GM20431 (cell line): ENCODE measurements around the gene ST7.
"Not testable (repeated sequence)": the region's sequence is repeated elsewhere in the genome, so short reads cannot be mapped to it uniquely, and the experiment has no call there.

Source experiments
- in situ Hi-C: fragments of 300-500 bp; cut with MseI, MboI; formaldehyde crosslinking; loops from one replicate; pipeline ENCODE4 v1.15.0; 2020; ENCODE audit warnings: low sequenced_read_pairs; ENCODE audit not compliant: unreplicated experiment

Gene ST7

DNA sequence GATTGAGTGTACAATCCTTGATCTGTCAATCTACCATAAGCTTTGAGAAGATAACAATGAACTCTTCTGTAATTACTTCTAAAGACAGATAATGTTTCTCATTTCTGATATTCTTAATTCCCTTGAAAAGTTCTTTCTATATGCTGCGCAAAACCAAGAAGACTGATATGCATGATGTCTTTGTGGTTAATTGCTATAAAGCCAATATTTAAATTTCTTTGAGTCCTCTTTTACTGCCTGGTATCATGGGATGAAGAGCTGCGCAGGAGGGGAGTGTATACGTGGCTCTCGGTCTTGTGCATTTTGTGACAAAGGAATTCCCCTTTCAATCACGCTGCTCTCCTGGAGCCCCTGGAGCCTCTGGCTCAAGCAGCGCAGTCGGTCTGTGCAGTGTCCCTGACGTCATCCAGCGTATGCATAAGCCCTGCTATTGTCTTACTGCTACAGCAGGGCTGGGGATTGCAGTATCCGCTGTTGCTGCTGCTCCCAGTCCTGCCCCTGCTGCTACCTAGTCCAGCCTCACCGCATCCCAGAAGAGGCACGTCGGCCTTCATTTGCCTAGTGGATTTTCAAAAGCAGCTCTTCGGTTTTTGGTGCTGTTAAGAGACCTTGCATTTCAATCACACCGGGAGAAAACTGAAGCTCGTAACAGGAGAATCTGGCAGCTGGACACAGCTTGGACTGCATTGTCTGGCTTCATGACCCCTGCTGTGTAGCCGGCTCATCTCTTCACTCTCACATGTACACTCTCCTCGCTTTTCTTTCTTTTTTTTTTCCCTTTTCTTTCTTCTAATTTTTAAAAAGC, 66.7 kb downstream of the ST7 start:
- in situ Hi-C loops: no loop called here

- in situ Hi-C loops: no loop called here
Measured at GRCh38 chr7:117020591-117020973, 67.3 kb downstream of the ST7 start.

- in situ Hi-C loops: no loop called here
Measured at GRCh38 chr7:117021366-117021765, 68.1 kb downstream of the ST7 start.

- in situ Hi-C loops: no loop called here
Measured at GRCh38 chr7:117021986-117022385, 68.7 kb downstream of the ST7 start.

DNA sequence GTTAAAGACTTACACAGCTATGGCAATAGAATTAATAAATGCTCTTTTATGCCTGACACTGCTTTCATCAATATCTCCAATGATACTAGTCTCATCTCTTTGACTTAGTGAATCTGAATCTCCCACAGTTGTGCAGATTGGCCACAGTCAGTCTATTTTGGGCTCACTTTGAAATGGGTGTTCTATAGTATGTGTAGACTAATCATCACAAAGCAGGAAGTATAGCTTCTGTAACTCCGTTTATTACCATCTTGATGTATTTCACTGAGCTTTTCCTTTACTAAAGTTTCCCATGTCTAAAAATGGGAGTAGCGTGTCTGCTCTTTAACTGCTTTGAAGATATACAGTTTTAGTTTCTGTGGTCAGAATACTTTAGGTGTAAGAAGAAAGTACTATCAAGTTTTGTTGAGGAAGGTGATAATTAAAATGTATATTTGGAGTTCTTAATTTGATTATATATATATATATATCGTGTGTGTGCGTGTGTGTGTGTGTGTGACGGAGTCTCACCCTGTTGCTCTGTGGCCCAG, 70.1 kb downstream of the ST7 start:
- in situ Hi-C loops: no loop called here

- in situ Hi-C loops: no loop called here
Measured at GRCh38 chr7:117024811-117025210, 71.5 kb downstream of the ST7 start.

GRCh38 chr7:117025891-117026290, 72.6 kb downstream of the ST7 start:
- in situ Hi-C loops: no loop called here

DNA sequence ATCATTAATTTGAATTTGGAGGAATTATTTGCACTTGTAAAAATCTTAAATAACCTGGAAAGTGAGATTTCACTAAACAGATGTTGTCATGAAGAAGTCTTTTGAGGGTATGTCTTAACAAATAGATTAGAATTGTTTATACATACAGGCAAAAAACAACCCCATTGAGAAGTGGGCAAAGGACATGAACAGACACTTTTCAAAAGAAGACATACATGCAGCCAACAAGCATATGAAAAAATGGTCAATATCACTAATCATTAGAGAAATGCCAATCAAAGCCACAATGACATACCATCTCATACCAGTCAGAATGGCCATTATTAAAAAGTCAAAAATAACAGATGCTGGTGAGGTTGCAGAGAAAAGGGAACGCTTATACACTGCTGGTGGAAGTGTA, 77.0 kb downstream of the ST7 start:
- in situ Hi-C loops: not testable (repeated sequence)

DNA sequence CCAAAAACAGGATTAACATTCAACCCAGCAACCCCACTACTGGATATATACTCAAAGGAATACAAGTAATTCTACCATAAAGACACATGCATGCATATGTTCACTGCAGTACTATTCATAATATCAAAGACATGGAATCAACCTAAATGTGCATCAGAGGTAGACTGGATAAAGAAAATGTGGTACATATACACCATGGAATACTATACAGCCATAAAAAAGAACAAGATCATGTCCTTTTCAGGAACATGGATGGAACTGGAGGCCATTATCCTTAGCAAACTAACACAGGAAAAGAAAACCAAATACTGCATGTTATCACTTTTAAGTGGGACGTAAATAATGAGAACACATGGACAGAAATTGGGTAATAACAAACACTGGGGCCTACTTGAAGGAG, 77.5 kb downstream of the ST7 start:
- in situ Hi-C loops: not testable (repeated sequence)

DNA sequence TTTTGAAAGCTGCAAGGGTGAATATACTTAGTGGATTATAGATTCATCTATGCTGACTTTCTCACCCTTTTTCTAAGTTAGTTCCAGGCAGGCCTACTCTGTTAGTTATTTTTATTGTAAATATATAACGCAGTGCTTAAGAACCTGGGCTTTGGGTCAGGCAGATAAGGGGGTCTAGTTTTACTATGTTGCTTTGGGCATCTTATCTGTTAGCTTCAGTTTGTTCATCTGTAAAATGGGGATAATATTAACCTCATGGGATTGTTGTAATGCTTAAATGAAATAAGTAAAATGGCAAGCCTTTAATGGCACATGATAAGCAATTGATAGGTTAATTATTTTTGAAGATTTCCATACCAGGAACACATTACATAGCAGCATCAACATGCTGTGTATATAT, 79.5 kb downstream of the ST7 start:
- in situ Hi-C loops: no loop called here

- in situ Hi-C loops: no loop called here
Measured at GRCh38 chr7:117034851-117035464, 81.7 kb downstream of the ST7 start.

GRCh38 chr7:117035465-117035862, 82.2 kb downstream of the ST7 start:
- in situ Hi-C loops: no loop called here

DNA sequence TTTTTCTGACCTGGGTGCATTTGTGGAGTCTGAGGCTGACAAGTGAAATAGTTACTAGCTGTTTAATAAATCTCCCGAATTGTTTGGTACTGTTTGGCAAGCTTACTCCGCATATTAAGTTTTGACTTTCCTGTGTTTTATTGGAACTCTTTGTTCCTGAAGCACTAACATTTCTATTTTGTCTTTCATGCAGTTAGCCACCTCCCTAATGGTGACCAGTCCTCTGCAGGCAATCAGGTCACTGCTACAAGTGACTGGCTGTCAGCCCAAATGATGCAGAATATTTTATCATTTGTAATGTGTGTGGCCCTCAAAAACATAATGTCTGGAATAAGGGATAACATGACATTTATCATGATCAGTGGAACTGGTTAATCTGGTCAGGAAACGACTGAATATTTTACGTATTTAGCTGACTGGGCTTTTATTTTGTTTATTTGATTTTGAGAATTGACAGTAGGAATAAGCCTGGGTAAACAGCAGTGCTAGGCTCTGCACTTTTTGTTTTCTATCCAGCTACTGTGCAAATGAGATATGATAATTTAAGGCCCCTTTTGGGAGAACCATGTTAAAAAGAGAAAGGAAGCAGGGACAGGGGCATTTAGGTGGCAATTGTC, 82.9 kb downstream of the ST7 start:
- in situ Hi-C loops: no loop called here

- in situ Hi-C loops: no loop called here
Measured at GRCh38 chr7:117036836-117037235, 83.5 kb downstream of the ST7 start.

GRCh38 chr7:117038408-117038807, 85.1 kb downstream of the ST7 start:
- in situ Hi-C loops: no loop called here

DNA sequence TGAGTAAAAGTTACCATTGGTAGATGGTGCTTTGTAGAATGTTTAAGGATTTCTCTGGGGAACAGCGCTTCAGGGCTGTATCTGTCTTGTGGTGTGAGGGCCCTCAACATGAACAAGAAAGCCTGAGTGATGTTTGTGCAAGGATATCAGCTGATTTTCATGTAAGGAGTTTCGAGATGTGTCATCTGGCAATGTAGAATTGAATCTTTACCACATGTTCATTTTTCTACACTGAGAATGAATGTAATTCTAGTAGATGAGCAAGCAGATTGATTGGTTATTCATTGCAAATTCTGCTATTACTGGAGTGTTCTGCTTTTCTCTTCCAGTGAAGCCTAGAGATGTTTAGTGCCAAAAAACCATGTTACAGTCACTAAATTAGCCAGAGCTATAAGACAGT, 87.7 kb downstream of the ST7 start:
- in situ Hi-C loops: no loop called here

DNA sequence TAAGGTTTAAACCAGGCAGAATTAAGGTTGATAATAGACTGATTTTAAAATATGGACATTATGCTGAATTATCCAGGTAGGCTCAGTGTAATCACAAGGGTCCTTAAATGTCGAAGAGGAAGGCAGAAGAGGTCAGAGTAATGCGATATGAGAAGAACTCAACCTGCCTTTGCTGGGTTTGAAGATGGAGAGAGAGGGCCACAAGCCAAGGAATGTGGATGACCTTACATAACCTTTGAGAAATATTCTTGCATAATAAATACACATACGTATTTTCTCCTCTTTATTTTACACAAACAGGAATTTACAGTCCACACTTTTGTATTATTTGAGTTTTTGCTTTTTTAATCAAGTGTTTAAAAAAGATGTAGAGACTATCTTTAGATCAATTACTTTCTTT, 88.5 kb downstream of the ST7 start:
- in situ Hi-C loops: no loop called here

DNA sequence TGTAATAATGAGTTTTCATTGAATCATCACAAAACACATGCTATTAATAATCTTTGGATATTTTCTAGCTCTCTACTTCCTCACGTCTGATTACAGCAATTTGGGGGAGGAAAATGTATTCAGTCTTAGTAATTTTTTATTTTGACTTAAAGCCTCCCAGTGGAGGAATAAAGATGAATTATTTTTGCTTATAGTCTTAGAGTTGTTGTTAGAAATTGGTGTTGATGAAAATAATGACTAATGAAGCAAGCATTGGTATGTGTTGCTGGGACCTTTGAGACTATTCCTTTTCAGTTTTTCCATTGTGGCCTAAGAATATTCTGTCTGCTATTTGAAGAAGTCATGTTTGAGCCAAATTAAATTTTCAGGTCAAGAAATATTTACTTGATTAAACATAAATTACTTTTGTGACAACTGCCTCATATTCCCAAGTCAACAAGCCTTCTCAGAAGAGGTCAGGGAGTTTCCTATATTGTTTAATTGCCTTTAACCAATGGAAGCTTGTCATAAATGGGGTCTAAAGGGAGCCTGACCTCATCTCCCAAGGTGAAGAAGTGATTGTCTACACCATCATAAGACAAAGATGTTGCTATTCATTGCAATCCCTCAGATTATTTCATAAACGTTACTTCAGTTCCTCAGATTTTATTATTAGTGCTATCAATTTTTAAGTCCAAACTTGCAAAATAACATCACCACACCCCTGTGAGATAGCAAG, 90.0 kb downstream of the ST7 start:
- in situ Hi-C loops: no loop called here

DNA sequence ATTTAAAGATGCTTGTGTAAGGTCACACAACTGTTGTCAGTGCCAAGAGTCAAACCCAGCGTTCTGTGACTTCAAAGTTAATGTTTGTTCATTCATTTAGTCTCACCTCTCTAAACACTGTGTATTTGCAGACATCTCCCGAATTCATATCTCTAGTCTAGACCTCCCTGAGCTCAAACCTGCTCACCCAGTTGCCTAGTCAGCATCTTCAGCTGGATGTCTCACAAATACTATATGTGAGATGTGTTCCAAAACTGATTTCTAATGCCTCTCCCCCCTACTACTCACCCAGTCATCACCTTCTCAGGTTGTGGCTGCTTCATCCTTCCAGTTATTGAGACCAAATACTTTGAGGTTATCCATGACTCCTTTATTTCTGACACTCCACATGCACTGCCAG, 91.4 kb downstream of the ST7 start:
- in situ Hi-C loops: no loop called here

GRCh38 chr7:117045927-117046710, 92.8 kb downstream of the ST7 start:
- in situ Hi-C loops: no loop called here
